Measurements from ENCODE around the gene HPSE.
"Not testable (repeated sequence)": the region's sequence is repeated elsewhere in the genome, so short reads cannot be mapped to it uniquely, and the experiment has no call there.

The HPSE gene

GRCh38 chr4:83329521-83330110 is 5.0 kb downstream of the HPSE start:
- DNase-seq = no peak

GRCh38 chr4:83328521-83329187 is 6.0 kb downstream of the HPSE start:
- no peak for DNase-seq

GRCh38 chr4:83326546-83326945 is 8.1 kb downstream of the HPSE start:
- no peak for DNase-seq

- DNase-seq = not testable (repeated sequence)
Observed at GRCh38 chr4:83325306-83325705, 9.3 kb downstream of the HPSE start.

GRCh38 chr4:83323136-83323535 is 11.5 kb downstream of the HPSE start:
- DNase-seq = no peak

- peak; percentile 53 for DNase-seq
Observed at GRCh38 chr4:83320548-83320947, 14.1 kb downstream of the HPSE start.

GRCh38 chr4:83318666-83319065 is 16.0 kb downstream of the HPSE start:
- DNase-seq = no peak

- DNase-seq = no peak
Observed at GRCh38 chr4:83317671-83318070, 17.0 kb downstream of the HPSE start.

- DNase-seq = no peak
Observed at GRCh38 chr4:83316459-83317165, 18.0 kb downstream of the HPSE start.

GRCh38 chr4:83315341-83315870 is 19.2 kb downstream of the HPSE start:
- no peak for DNase-seq

- DNase-seq = no peak
Observed at GRCh38 chr4:83308672-83309071, 26.0 kb downstream of the HPSE start.

GRCh38 chr4:83307920-83308319 is 26.7 kb downstream of the HPSE start:
- no peak for DNase-seq

GRCh38 chr4:83305187-83305586 is 29.5 kb downstream of the HPSE start:
- no peak for DNase-seq

- DNase-seq = no peak
Observed at GRCh38 chr4:83297548-83298260, 36.9 kb downstream of the HPSE start.

GRCh38 chr4:83293305-83294046 is 41.2 kb downstream of the HPSE start:
- no peak for DNase-seq

- not testable (repeated sequence) for DNase-seq
Observed at GRCh38 chr4:83290059-83290774, 44.4 kb downstream of the HPSE start.

- DNase-seq = not testable (repeated sequence)
Observed at GRCh38 chr4:83288381-83288780, 46.3 kb downstream of the HPSE start.

GRCh38 chr4:83285055-83285407 is 49.6 kb downstream of the HPSE start:
- no peak for DNase-seq

- peak; percentile 93 for DNase-seq
Observed at GRCh38 chr4:83284193-83285054, 50.2 kb downstream of the HPSE start, which contains the start of gene COQ2. TSS of gene COQ2 (minus strand) at chr4:83284798. CDS start at chr4:83284764, 34 bp downstream.

GRCh38 chr4:83283181-83283580 is 51.5 kb downstream of the HPSE start:
- DNase-seq = no peak

- DNase-seq = peak; percentile 25
Observed at GRCh38 chr4:83282049-83282535, 52.6 kb downstream of the HPSE start.
